ENCODE results near the gene OR2M5. TPM values are rescaled to one million over a fixed set of nuclear protein-coding genes. Genes with fewer than 3 reads are reported as not detected.

The OR2M5 gene
- total RNA-seq, 2 experiments from 2014 or later, result not detected

DNA sequence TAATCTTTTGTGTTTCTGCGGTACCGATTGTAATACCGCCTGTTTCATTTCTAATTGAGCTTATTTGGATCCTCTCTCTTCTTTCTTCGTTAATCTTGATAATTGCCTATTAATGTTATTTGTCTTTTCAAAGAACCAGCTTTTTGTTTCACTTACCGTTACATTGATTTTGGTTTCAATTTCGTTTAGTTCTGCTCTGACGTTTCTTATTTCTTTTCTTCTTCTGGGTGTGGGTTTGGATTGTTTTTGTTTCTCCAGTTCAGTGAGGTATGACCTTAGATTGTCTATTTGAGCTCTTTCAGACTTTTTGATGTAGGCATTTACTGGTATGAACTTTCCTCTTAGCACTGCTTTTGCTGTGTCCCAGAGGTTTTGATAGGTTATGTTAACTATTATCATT, 39.0 kb downstream of the OR2M5 start:
- Mint-ChIP-seq H3K4me3 (no peak overlapping the region), H3K4me1 (ENCODE audit: low read depth) (no peaks in the 10 kb centered on the region), H3K27me3 (no peaks in the 10 kb centered on the region), H3K36me3 (ENCODE audit: low read depth) (no peaks in the 10 kb centered on the region), H3K27ac (no peak overlapping the region), H3K9me3 (peaks cover 2% of the 10 kb centered on the region)
- intact Hi-C loops (cut with micrococcal nuclease), result no loop called here
- TF ChIP-seq, protein P1, sequence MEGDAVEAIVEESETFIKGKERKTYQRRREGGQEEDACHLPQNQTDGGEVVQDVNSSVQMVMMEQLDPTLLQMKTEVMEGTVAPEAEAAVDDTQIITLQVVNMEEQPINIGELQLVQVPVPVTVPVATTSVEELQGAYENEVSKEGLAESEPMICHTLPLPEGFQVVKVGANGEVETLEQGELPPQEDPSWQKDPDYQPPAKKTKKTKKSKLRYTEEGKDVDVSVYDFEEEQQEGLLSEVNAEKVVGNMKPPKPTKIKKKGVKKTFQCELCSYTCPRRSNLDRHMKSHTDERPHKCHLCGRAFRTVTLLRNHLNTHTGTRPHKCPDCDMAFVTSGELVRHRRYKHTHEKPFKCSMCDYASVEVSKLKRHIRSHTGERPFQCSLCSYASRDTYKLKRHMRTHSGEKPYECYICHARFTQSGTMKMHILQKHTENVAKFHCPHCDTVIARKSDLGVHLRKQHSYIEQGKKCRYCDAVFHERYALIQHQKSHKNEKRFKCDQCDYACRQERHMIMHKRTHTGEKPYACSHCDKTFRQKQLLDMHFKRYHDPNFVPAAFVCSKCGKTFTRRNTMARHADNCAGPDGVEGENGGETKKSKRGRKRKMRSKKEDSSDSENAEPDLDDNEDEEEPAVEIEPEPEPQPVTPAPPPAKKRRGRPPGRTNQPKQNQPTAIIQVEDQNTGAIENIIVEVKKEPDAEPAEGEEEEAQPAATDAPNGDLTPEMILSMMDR (IDR thresholded peaks at IDR 0.05), result no peak
- no peak for ATAC-seq
- ChIA-PET POLR2A (no interaction called here), CTCF (no interaction called here)
- DNase-seq, result no peak

DNA sequence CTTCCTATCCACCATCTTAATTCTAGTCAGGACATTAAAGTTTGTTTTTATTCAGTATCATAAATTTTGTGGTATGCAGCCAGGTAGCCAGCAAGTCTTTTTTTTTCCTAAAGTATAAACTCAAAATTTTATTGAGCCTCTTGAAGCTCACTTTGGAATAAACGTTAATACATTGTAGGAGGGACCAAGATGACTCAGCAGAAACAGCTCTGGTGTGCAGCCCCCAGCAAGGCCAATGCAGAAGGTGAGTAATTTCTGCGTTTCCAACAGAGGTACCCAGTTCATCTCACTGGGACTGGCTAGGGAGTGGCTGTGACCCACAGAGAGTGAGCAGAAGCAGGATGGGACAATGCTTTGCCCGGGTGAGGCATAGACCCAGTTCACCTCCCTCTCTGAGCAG, 42.4 kb downstream of the OR2M5 start:
- CTCF ChIA-PET, result no interaction called here
- POLR2A ChIA-PET, result no interaction called here
- Mint-ChIP-seq H3K36me3 (ENCODE audit: low read depth) (no peaks in the 10 kb centered on the region), H3K27ac (no peak overlapping the region), H3K27me3 (no peaks in the 10 kb centered on the region), H3K4me3 (no peak overlapping the region), H3K4me1 (ENCODE audit: low read depth) (no peaks in the 10 kb centered on the region), H3K9me3 (no peaks in the 10 kb centered on the region)
- intact Hi-C loops (cut with micrococcal nuclease), result no loop called here
- ATAC-seq (no peak), DNase-seq (no peak)
- TF ChIP-seq, protein P1 (IDR thresholded peaks at IDR 0.05), result no peak

DNA sequence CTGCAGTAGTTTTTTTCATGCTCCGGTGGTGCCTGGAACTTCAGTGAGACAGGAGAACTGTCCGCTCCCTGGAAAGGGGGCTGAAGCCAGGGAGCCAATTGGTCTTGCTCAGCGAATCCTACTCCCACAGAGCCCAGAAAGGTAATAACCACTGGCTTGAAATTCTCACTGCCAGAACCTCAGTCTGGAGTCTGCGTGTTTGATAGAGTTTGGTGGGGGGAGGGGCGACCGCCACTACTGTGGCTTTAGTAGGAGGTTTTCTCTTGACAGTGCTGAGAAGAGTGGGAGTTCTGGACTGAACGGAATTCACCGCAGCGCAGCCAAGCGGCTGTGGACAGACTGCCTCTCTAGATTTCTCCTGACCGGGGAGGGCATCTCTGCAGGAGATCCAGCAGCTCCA, 44.1 kb downstream of the OR2M5 start:
- H3K36me3 Mint-ChIP-seq (ENCODE audit: low read depth), result no peaks in the 10 kb centered on the region
- DNase-seq (no peak), ATAC-seq (no peak)
- TF ChIP-seq, protein P1 (IDR thresholded peaks at IDR 0.05), result no peak
- H3K27ac Mint-ChIP-seq, result no peak overlapping the region
- no peak overlapping the region for H3K4me3 Mint-ChIP-seq
- peaks cover 2% of the 10 kb centered on the region for H3K9me3 Mint-ChIP-seq
- intact Hi-C loops (cut with micrococcal nuclease), result no loop called here
- no peaks in the 10 kb centered on the region for H3K27me3 Mint-ChIP-seq
- CTCF ChIA-PET, result no interaction called here
- POLR2A ChIA-PET, result no interaction called here
- no peaks in the 10 kb centered on the region for H3K4me1 Mint-ChIP-seq (ENCODE audit: low read depth)

DNA sequence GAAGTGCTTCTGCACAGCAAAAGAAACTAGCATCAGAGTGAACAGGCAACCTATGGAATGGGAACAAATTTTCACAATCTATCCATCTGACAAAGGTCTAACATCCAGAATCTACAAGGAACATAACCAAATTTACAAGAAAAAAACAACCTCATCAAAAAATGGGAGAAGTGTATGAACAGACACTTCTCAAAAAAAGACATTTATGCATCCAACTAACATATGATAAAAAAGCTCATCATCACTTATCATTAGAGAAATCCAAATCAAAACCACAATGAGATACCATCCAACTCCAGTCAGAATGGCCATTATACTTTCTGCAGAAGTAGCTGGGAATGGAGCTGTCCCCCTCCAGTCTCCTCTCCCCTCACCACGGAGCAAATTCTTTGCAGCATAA, 49.2 kb downstream of the OR2M5 start:
- ATAC-seq (no peak), DNase-seq (no peak)
- Mint-ChIP-seq H3K4me1 (ENCODE audit: low read depth) (no peaks in the 10 kb centered on the region), H3K27me3 (no peaks in the 10 kb centered on the region), H3K36me3 (ENCODE audit: low read depth) (no peaks in the 10 kb centered on the region), H3K4me3 (no peak overlapping the region), H3K9me3 (peaks cover 2% of the 10 kb centered on the region), H3K27ac (no peak overlapping the region)
- ChIA-PET CTCF (no interaction called here), POLR2A (no interaction called here)
- TF ChIP-seq, protein P1 (IDR thresholded peaks at IDR 0.05), result no peak
- intact Hi-C loops (cut with micrococcal nuclease), result no loop called here

Other genes starting within 250 kb of the OR2M5 start
- gene OR2W3, start 249.6 kb upstream of the OR2M5 start, total RNA-seq, result not detected
- gene OR2T8, start 224.9 kb upstream of the OR2M5 start, total RNA-seq, result not detected
- not detected for gene OR2AJ1, start 220.3 kb upstream of the OR2M5 start, total RNA-seq
- under 1 TPM; 0.29 to 0.34 TPM for gene OR2L8, start 196.3 kb upstream of the OR2M5 start, total RNA-seq
- gene OR2AK2, start 179.9 kb upstream of the OR2M5 start, total RNA-seq, result not detected
- not detected for gene OR2L5, start 131.5 kb upstream of the OR2M5 start, total RNA-seq
- gene OR2L2, start 115.1 kb upstream of the OR2M5 start, total RNA-seq, result under 1 TPM in 1 of 2 experiments, not detected in 1; 0.07 TPM
- not detected for gene OR2L3, start 98.3 kb upstream of the OR2M5 start, total RNA-seq
- not detected for gene OR2L13, start 50.0 kb upstream of the OR2M5 start, total RNA-seq
- gene OR2M2, start 29.7 kb downstream of the OR2M5 start, total RNA-seq, result not detected
- gene OR2M3, start 52.1 kb downstream of the OR2M5 start, total RNA-seq, result not detected
- gene OR2M4, start 86.3 kb downstream of the OR2M5 start, total RNA-seq, result not detected
- gene OR2T33, start 132.8 kb downstream of the OR2M5 start, total RNA-seq, result not detected
- not detected for gene OR2T12, start 158.3 kb downstream of the OR2M5 start, total RNA-seq
- not detected for gene OR2M7, start 179.4 kb downstream of the OR2M5 start, total RNA-seq
- gene OR14C36, start 203.6 kb downstream of the OR2M5 start, total RNA-seq, result not detected
- not detected for gene OR2T4, start 216.5 kb downstream of the OR2M5 start, total RNA-seq
- gene OR2T6, start 230.6 kb downstream of the OR2M5 start, total RNA-seq, result not detected

Measured in activated CD8-positive, alpha-beta T cell treated with anti-CD3 and anti-CD28 coated beads for 36 hours (primary cell).